Measurements from ENCODE around the gene ABCA13.

Gene ABCA13

DNA sequence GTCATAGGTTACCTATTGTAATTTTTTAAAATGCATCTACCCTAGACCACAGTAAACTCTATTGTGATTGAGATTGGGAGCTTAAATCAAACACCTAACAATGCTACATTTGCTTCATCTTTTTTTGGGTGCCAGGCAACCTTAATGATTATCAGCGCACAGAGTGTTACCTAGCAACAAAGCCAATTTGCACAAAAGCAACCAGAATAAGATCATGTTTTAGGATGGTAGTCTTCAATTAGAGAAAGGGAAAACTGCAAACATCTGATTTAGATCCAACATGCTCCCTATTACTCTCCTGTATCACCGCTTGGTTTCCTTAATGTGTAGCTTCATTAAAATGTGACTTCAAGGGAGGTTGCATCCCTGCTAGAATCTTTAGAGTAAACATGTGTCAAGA is 226.9 kb downstream of the ABCA13 start:
- H3K9me3 ChIP-seq (ENCODE audit: control insufficient read depth, insufficient read depth, low read depth, low read length), result no peaks in the 10 kb centered on the region
- no peaks in the 10 kb centered on the region for H3K4me1 ChIP-seq (ENCODE audit: control insufficient read depth, insufficient read depth, low read length)
- H3K36me3 ChIP-seq (ENCODE audit: control insufficient read depth in 2 of 2, insufficient read depth in 1 of 2, low read length in 2 of 2), result no peaks in the 10 kb centered on the region
- POLR2A ChIA-PET, result no interaction called here
- CTCF ChIA-PET, result no interaction called here
- TF ChIP-seq ZXDB (tag by site-specific recombination; IDR thresholded peaks at IDR 0.05) (no peak), ZNF473 (tag by site-specific recombination; IDR thresholded peaks at IDR 0.05) (no peak), ZNF146 (tag by site-specific recombination; IDR thresholded peaks at IDR 0.05) (no peak), GLI2 (tag by site-specific recombination; IDR thresholded peaks at IDR 0.05; ENCODE audit: borderline replicate concordance, low read depth) (no peak), GFI1B (tag by site-specific recombination; IDR thresholded peaks at IDR 0.05) (no peak), ZNF792 (tag by site-specific recombination; IDR thresholded peaks at IDR 0.05) (no peak), ZNF510 (tag by site-specific recombination; IDR thresholded peaks at IDR 0.05; ENCODE audit: insufficient replicate concordance) (no peak), ZNF211 (tag by site-specific recombination; IDR thresholded peaks at IDR 0.05; ENCODE audit: low read depth) (no peak), ZNF335 (tag by site-specific recombination; conservative IDR thresholded peaks at IDR 0.05) (no peak)
- TF ChIP-seq, protein P1, sequence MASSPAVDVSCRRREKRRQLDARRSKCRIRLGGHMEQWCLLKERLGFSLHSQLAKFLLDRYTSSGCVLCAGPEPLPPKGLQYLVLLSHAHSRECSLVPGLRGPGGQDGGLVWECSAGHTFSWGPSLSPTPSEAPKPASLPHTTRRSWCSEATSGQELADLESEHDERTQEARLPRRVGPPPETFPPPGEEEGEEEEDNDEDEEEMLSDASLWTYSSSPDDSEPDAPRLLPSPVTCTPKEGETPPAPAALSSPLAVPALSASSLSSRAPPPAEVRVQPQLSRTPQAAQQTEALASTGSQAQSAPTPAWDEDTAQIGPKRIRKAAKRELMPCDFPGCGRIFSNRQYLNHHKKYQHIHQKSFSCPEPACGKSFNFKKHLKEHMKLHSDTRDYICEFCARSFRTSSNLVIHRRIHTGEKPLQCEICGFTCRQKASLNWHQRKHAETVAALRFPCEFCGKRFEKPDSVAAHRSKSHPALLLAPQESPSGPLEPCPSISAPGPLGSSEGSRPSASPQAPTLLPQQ (tag by site-specific recombination; IDR thresholded peaks at IDR 0.05), result no peak
- TF ChIP-seq, protein P2, sequence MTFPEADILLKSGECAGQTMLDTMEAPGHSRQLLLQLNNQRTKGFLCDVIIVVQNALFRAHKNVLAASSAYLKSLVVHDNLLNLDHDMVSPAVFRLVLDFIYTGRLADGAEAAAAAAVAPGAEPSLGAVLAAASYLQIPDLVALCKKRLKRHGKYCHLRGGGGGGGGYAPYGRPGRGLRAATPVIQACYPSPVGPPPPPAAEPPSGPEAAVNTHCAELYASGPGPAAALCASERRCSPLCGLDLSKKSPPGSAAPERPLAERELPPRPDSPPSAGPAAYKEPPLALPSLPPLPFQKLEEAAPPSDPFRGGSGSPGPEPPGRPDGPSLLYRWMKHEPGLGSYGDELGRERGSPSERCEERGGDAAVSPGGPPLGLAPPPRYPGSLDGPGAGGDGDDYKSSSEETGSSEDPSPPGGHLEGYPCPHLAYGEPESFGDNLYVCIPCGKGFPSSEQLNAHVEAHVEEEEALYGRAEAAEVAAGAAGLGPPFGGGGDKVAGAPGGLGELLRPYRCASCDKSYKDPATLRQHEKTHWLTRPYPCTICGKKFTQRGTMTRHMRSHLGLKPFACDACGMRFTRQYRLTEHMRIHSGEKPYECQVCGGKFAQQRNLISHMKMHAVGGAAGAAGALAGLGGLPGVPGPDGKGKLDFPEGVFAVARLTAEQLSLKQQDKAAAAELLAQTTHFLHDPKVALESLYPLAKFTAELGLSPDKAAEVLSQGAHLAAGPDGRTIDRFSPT (tag by site-specific recombination; IDR thresholded peaks at IDR 0.05), result no peak
- TF ChIP-seq, protein P3, sequence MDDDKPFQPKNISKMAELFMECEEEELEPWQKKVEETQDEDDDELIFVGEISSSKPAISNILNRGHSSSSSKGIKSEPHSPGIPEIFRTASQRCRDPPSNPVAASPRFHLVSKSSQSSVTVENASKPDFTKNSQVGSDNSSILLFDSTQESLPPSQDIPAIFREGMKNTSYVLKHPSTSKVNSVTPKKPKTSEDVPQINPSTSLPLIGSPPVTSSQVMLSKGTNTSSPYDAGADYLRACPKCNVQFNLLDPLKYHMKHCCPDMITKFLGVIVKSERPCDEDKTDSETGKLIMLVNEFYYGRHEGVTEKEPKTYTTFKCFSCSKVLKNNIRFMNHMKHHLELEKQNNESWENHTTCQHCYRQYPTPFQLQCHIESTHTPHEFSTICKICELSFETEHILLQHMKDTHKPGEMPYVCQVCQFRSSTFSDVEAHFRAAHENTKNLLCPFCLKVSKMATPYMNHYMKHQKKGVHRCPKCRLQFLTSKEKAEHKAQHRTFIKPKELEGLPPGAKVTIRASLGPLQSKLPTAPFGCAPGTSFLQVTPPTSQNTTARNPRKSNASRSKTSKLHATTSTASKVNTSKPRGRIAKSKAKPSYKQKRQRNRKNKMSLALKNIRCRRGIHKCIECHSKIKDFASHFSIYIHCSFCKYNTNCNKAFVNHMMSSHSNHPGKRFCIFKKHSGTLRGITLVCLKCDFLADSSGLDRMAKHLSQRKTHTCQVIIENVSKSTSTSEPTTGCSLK (tag by site-specific recombination; IDR thresholded peaks at IDR 0.05), result no peak
- H3K4me3 ChIP-seq (ENCODE audit: low read depth, low read length), result no peak overlapping the region
- H3K27ac ChIP-seq (ENCODE audit: extremely low read depth, low read depth, low read length), result no peak overlapping the region

DNA sequence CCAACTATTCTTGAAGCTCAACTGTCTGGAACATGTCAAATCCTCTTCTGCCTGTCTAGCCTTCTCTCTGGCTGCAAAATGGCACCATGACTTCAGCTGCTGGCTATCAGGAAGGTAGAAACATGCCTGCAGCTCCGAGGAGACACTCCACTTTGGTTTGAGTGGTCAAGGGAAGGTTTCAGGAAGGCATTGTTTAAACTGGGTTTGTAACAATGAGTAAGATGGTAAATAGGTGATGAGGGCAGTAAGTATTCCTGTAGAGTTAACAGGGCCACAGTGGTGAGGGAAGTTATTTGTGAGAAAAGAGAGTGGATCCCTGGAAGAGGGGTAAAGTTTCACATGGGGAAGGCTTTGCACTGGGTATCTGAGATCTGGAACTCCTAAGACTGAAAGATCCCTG is 231.5 kb downstream of the ABCA13 start:
- Histone ChIP-seq H3K27ac (ENCODE audit: extremely low read depth, low read depth, low read length) (no peak overlapping the region), H3K36me3 (ENCODE audit: control insufficient read depth in 2 of 2, insufficient read depth in 1 of 2, low read length in 2 of 2) (no peaks in the 10 kb centered on the region), H3K4me1 (ENCODE audit: control insufficient read depth, insufficient read depth, low read length) (no peaks in the 10 kb centered on the region), H3K9me3 (ENCODE audit: control insufficient read depth, insufficient read depth, low read depth, low read length) (no peaks in the 10 kb centered on the region), H3K4me3 (ENCODE audit: low read depth, low read length) (no peak overlapping the region)
- POLR2A ChIA-PET, result no interaction called here
- TF ChIP-seq ZNF2 (tag by site-specific recombination; IDR thresholded peaks at IDR 0.05) (no peak), BCL11B (tag by site-specific recombination; IDR thresholded peaks at IDR 0.05; ENCODE audit: low read depth) (no peak), ZNF157 (tag by site-specific recombination; IDR thresholded peaks at IDR 0.05) (no peak), ZNF433 (tag by site-specific recombination; IDR thresholded peaks at IDR 0.05; ENCODE audit: low read depth) (no peak), KLF10 (tag by site-specific recombination; IDR thresholded peaks at IDR 0.05) (no peak), ZNF529 (tag by site-specific recombination; IDR thresholded peaks at IDR 0.05; ENCODE audit: insufficient replicate concordance) (no peak)
- CTCF ChIA-PET, result no interaction called here

DNA sequence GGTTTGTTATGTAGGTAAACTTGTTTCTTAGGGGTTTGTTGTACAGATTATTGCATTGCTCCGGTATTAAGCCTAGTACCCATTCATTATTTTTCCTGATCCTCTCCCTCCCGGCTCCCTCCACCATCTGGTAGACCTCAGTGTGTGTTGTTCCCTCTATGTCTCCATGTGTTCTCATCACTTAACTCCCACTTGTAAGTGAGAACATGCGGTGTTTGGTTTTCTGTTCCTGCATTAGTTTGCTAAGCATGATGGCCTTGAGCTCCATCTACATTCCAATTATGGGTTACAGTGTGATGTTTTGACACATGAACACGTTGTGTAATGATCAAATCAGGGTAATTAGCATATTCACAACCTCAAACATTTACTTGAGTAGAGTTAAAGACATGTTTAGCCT is 237.5 kb downstream of the ABCA13 start:
- Histone ChIP-seq H3K4me3 (ENCODE audit: low read depth, low read length) (no peak overlapping the region), H3K36me3 (ENCODE audit: control insufficient read depth in 2 of 2, insufficient read depth in 1 of 2, low read length in 2 of 2) (no peaks in the 10 kb centered on the region), H3K4me1 (ENCODE audit: control insufficient read depth, insufficient read depth, low read length) (no peaks in the 10 kb centered on the region), H3K27ac (ENCODE audit: extremely low read depth, low read depth, low read length) (no peak overlapping the region), H3K9me3 (ENCODE audit: control insufficient read depth, insufficient read depth, low read depth, low read length) (no peaks in the 10 kb centered on the region)
- ChIA-PET POLR2A (no interaction called here), CTCF (no interaction called here)
- TF ChIP-seq ZNF114 (tag by site-specific recombination; IDR thresholded peaks at IDR 0.05) (no peak), ZNF837 (tag by site-specific recombination; IDR thresholded peaks at IDR 0.05) (no peak), ZNF37A (tag by site-specific recombination; IDR thresholded peaks at IDR 0.05) (no peak)
- TF ChIP-seq, protein P4, sequence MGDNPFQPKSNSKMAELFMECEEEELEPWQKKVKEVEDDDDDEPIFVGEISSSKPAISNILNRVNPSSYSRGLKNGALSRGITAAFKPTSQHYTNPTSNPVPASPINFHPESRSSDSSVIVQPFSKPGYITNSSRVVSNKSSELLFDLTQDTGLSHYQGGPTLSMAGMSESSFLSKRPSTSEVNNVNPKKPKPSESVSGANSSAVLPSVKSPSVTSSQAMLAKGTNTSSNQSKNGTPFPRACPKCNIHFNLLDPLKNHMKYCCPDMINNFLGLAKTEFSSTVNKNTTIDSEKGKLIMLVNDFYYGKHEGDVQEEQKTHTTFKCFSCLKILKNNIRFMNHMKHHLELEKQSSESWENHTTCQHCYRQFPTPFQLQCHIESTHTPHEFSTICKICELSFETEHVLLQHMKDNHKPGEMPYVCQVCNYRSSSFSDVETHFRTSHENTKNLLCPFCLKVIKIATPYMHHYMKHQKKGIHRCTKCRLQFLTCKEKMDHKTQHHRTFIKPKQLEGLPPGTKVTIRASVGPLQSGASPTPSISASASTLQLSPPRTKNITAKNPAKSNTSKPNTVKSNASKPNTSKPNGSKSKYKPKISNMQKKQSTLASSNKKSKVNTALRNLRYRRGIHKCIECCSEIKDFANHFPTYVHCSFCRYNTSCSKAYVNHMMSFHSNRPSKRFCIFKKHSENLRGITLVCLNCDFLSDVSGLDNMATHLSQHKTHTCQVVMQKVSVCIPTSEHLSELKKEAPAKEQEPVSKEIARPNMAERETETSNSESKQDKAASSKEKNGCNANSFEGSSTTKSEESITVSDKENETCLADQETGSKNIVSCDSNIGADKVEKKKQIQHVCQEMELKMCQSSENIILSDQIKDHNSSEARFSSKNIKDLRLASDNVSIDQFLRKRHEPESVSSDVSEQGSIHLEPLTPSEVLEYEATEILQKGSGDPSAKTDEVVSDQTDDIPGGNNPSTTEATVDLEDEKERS (tag by site-specific recombination; IDR thresholded peaks at IDR 0.05), result no peak
- TF ChIP-seq, protein P5, sequence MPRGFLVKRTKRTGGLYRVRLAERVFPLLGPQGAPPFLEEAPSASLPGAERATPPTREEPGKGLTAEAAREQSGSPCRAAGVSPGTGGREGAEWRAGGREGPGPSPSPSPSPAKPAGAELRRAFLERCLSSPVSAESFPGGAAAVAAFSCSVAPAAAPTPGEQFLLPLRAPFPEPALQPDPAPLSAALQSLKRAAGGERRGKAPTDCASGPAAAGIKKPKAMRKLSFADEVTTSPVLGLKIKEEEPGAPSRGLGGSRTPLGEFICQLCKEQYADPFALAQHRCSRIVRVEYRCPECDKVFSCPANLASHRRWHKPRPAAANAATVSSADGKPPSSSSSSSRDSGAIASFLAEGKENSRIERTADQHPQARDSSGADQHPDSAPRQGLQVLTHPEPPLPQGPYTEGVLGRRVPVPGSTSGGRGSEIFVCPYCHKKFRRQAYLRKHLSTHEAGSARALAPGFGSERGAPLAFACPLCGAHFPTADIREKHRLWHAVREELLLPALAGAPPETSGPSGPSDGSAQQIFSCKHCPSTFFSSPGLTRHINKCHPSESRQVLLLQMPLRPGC (tag by site-specific recombination; IDR thresholded peaks at IDR 0.05), result no peak
